T-cell (primary cell): ENCODE measurements around the gene PNO1. TPM values are rescaled to one million over a fixed set of nuclear protein-coding genes. Genes with fewer than 3 reads are reported as not detected.
"Not testable (repeated sequence)": the region's sequence is repeated elsewhere in the genome, so short reads cannot be mapped to it uniquely, and the experiment has no call there.

Source experiments
- ATAC-seq, 4 experiments: fragments of 200-7000 bp in 3 of 4; fragments of 150-1000 bp in 1 of 4; cut with Tn5 transposase; replicated peaks in 1 of 4; 1 replicate in 3 of 4; 2 replicates in 1 of 4; pipeline ENCODE4 v1.10.0; 2021; ENCODE audit warnings: moderate library complexity in 3 of 4, mild to moderate bottlenecking in 2 of 4, moderate number of reproducible peaks in 1 of 4
- CTCF ChIA-PET, 2 donors: fragments of 300-600 bp; sonication (Branson Sonifier 250); formaldehyde crosslinking; loops; one replicate each; lab custom pipeline; 2022; ENCODE audit warnings: antibody characterized with exemption in 2 of 2; lab: Charles Lee
- POLR2A ChIA-PET, 2 donors: fragments of 300-600 bp; sonication (Branson Sonifier 250); formaldehyde crosslinking; loops; one replicate each; lab custom pipeline; 2022; ENCODE audit warnings: antibody characterized with exemption in 2 of 2; lab: Charles Lee
- DNase-seq, 35 experiments: peaks; one replicate each; pipeline versions ENCODE4 v3.0.0 to v3.0.0-alpha.2; 2013 to 2023
- H3K27ac ChIP-seq: one replicate; pipeline ENCODE4 v1.5.1; 2013; ENCODE audit warnings: low read length
- H3K27me3 ChIP-seq, 2 experiments: replicated peaks in 1 of 2; 1 replicate in 1 of 2; 2 replicates in 1 of 2; pipeline versions ENCODE4 v1.6.1 to v1.7.0; 2013; ENCODE audit warnings: low read length in 1 of 2, mixed read lengths in 1 of 2; ENCODE audit not compliant: control insufficient read depth in 2 of 2, insufficient read depth in 2 of 2; ENCODE audit errors: extremely low read depth in 1 of 2
- H3K36me3 ChIP-seq, 2 donors: 1 replicate in 1 of 2; 2 replicates in 1 of 2; pipeline versions ENCODE4 v1.6.1 to v1.7.0; 2013; ENCODE audit warnings: low read length in 1 of 2; ENCODE audit not compliant: control insufficient read depth in 2 of 2, insufficient read depth in 1 of 2; ENCODE audit errors: extremely low read depth in 1 of 2
- H3K4me1 ChIP-seq, 2 experiments: 1 replicate in 1 of 2; 2 replicates in 1 of 2; pipeline versions ENCODE4 v1.6.1 to v1.7.0; 2013; ENCODE audit warnings: low read length in 2 of 2, mixed read lengths in 1 of 2; ENCODE audit not compliant: insufficient read depth in 2 of 2, control insufficient read depth in 1 of 2; ENCODE audit errors: extremely low read depth in 1 of 2
- H3K4me3 ChIP-seq, 2 donors: 1 replicate in 1 of 2; 2 replicates in 1 of 2; pipeline versions ENCODE4 v1.5.1 to v1.7.0; 2013; ENCODE audit warnings: mild to moderate bottlenecking in 2 of 2, low read length in 1 of 2, moderate library complexity in 1 of 2; ENCODE audit not compliant: control insufficient read depth in 1 of 2; ENCODE audit errors: extremely low read depth in 1 of 2
- H3K9me3 ChIP-seq: 2 replicates; pipeline ENCODE4 v1.7.0; 2013
- H3K27ac Mint-ChIP-seq, 2 donors: one replicate each; pipeline ENCODE4 v1.8.0; 2020 to 2021; ENCODE audit warnings: mild to moderate bottlenecking in 2 of 2, mixed read lengths in 2 of 2
- H3K27me3 Mint-ChIP-seq, 2 donors: one replicate each; pipeline ENCODE4 v1.8.0; 2021 to 2022; ENCODE audit warnings: mixed read lengths in 2 of 2
- H3K36me3 Mint-ChIP-seq: one replicate; pipeline ENCODE4 v1.8.0; 2021; ENCODE audit warnings: mixed read lengths
- H3K4me1 Mint-ChIP-seq, 3 donors: one replicate each; pipeline ENCODE4 v1.8.0; 2020 to 2022; ENCODE audit warnings: mixed read lengths in 3 of 3, mild to moderate bottlenecking in 1 of 3
- H3K4me3 Mint-ChIP-seq, 3 donors: one replicate each; pipeline ENCODE4 v1.8.0; 2020 to 2022; ENCODE audit warnings: mild to moderate bottlenecking in 3 of 3, mixed read lengths in 3 of 3, moderate library complexity in 3 of 3
- H3K9me3 Mint-ChIP-seq, 3 donors: one replicate each; pipeline ENCODE4 v1.8.0; 2020 to 2022; ENCODE audit warnings: mixed read lengths in 3 of 3
- WGBS: methylation state at CpG from one replicate; pipeline ENCODE4 v1.1.5; 2013; ENCODE audit warnings: missing lambda C conversion rate; ENCODE audit not compliant: insufficient coverage; 5-methylcytosine and 5-hydroxymethylcytosine counted together
- total RNA-seq, 35 experiments: library from RNA in 6 of 35; stranded (reverse) in 6 of 35; fragments of 120-200 nt in 1 of 35; gene quantifications; one replicate each; pipeline versions ENCODE4 v1.2.1 to v1.2.4 and lab custom pipeline; 2013 to 2026

The PNO1 gene
- total RNA-seq (10 to 100 TPM in 4 of 5 donors, 1 to 10 TPM in 1; 9.9 to 26.5 (median 13.1) TPM), total RNA-seq (lab: John Stamatoyannopoulos, UW) (16.1 to 326 (median 50.1) reads per million in 29 experiments)
- 13.5 TPM for total RNA-seq (2013)

DNA sequence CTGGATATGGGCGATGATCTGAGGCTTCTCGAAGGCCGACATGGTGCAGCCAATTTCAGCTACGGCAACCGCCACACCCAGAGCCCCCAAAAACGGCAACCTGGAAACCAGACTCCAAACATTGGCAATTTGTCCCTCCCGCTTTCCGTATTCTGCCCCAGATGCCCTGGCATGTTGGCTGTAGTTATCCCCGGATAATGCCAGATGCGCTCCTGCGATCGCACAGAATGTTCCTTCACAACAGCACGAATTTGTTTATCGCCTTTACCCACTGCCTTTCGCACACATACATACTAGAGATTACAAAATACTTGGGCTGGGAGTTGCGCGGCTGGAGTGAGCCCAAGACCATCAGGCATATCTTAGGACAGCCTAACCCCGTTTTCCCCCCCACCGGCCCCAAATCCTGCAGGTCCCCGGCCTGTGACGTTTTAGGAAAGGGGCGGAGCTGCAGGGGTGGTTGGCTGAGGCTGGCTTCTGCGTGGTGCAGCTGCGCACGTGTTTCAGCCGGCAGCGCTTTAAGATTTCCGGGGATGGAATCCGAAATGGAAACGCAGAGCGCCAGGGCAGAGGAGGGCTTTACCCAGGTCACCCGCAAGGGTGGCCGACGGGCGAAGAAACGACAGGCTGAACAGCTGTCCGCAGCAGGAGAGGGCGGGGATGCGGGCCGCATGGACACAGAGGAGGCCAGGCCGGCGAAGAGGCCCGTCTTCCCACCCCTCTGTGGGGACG, at the start of gene PNO1:
Gene PNO1, plus strand, starts transcription at position 487 of the 732 bp plus-strand sequence. Its CDS starts 47 bp downstream, at position 534.
- POLR2A ChIA-PET, result interaction anchor here in 1 of 2 donors (0.6 to 1.0 kb wide), 3 partner anchors 38 to 122 kb away, joined by 3 read pairs; partner anchors contain the start of gene C1D
- Histone ChIP-seq H3K27ac (peak within 1 kb of the TSS; percentile 91), H3K4me3 (peak within 1 kb of the TSS; percentile 68 to 94), H3K9me3 (no peaks in the 10 kb centered on the region), H3K4me1 (peaks cover 20 to 36% of the 10 kb centered on the region in 2 experiments), H3K36me3 (peaks cover 0 to 21% of the 10 kb centered on the region in 2 donors), H3K27me3 (no peaks in the 10 kb centered on the region)
- H3K36me3 Mint-ChIP-seq, result peaks cover 24% of the 10 kb centered on the region
- peak within 1 kb of the TSS; percentile 96 to 97 (median 97) for H3K4me3 Mint-ChIP-seq
- ATAC-seq, result peak; percentile 94 to 97 (median 94)
- under 1% methylated on average over 31 of the region's 44 CpGs for WGBS
- peak within 1 kb of the TSS; percentile 99 to 100 for H3K27ac Mint-ChIP-seq
- no peaks in the 10 kb centered on the region for H3K9me3 Mint-ChIP-seq
- peaks cover 55 to 60% (median 58%) of the 10 kb centered on the region in 3 donors for H3K4me1 Mint-ChIP-seq
- peak; percentile 92 to 99 (median 97) for DNase-seq
- CTCF ChIA-PET, result interaction anchor here in 1 of 2 donors (0.6 to 1.9 kb wide), 7 partner anchors 27 to 767 kb away, joined by 3 to 6 read pairs (median 3); partner anchors contain the start of gene C1D
- no peaks in the 10 kb centered on the region for H3K27me3 Mint-ChIP-seq

DNA sequence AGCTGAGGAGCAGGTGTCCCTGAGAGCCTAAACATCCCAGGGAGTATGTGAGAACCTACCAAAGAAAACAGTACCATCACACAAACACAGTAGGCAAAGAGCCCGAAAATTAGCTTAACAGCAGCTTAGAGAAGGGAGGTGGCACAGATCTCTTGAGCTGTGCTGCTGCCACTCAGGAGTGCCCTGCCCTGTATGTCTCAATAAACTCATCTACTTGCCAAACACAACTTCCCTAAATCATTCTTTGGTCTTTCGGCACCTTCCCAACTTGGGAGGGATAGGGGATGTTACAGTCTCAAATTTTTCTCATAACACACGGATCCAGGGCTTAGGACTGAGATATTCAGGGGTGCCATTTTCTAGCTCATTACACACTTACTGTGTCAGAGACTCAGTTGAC, 49.6 kb upstream of the PNO1 start:
- H3K4me3 ChIP-seq, result no peak overlapping the region
- no peaks in the 10 kb centered on the region for H3K27me3 ChIP-seq
- Mint-ChIP-seq H3K9me3 (peaks cover 10 to 19% (median 17%) of the 10 kb centered on the region in 3 donors), H3K27ac (no peak overlapping the region), H3K4me3 (no peak overlapping the region), H3K36me3 (peaks cover 10% of the 10 kb centered on the region), H3K27me3 (no peaks in the 10 kb centered on the region), H3K4me1 (no peaks in the 10 kb centered on the region)
- no peak for DNase-seq
- H3K27ac ChIP-seq, result no peak overlapping the region
- ATAC-seq, result no peak
- WGBS, result no CpG with 5 or more reads among the region's 3 CpGs
- ChIA-PET CTCF (no interaction called here), POLR2A (no interaction called here)
- H3K9me3 ChIP-seq, result no peaks in the 10 kb centered on the region
- H3K4me1 ChIP-seq, result no peaks in the 10 kb centered on the region
- H3K36me3 ChIP-seq, result no peaks in the 10 kb centered on the region

DNA sequence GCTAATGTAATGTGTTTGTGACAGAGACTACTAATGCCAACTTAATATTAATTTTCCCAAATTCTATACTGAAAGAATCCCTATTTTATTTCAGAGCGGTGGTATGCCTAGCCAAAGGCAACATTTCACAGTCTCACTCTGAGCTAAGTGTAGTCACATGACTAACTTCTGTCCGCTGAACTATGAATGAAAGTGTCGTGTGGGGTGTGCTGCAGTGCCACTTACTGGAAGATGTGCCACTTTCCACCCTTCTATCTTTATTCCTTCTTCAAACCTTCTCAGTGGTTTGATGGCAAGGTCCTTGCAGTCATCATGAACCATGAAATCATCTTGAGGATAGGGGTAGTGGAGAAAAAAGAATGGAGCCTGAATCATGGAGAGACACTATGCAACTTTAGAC, 47.6 kb upstream of the PNO1 start:
- WGBS, result no CpG with 5 or more reads among the region's 3 CpGs

DNA sequence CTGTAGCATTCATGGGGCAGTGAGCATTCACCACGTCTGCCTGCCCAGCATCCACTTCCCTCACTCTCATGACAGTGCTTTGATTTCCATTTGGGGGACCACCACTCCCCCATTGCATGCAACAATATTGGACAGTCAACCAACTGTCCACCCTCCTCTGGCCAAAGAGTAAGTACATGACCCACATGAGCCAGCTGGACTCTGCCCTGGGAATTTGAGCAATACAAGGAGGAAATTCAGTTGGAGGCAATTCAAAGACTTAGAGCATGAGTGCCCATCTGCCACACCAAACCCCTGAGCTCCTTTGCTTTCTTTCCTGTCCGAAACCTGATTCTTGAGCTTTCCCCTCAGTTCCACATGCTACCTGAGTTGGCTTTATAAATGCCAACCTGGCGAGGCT, 41.7 kb upstream of the PNO1 start:
- ChIA-PET POLR2A (no interaction called here), CTCF (no interaction called here)
- WGBS, result 70% methylated on average over 3 of the region's 3 CpGs
- no peaks in the 10 kb centered on the region for H3K9me3 ChIP-seq
- peaks cover 0 to 3% of the 10 kb centered on the region in 2 experiments for H3K4me1 ChIP-seq
- H3K27me3 Mint-ChIP-seq, result no peaks in the 10 kb centered on the region
- ATAC-seq (no peak), DNase-seq (no peak)
- peaks cover 0 to 2% (median 0%) of the 10 kb centered on the region in 3 donors for H3K4me1 Mint-ChIP-seq
- H3K36me3 ChIP-seq, result no peaks in the 10 kb centered on the region
- no peaks in the 10 kb centered on the region for H3K27me3 ChIP-seq
- H3K36me3 Mint-ChIP-seq, result no peaks in the 10 kb centered on the region
- H3K9me3 Mint-ChIP-seq, result no peaks in the 10 kb centered on the region
- no peak overlapping the region for H3K27ac ChIP-seq
- H3K27ac Mint-ChIP-seq, result no peak overlapping the region
- H3K4me3 ChIP-seq, result no peak overlapping the region
- H3K4me3 Mint-ChIP-seq, result no peak overlapping the region

More for the DNA sequence above, 47.6 kb upstream of the PNO1 start:
- Histone ChIP-seq H3K4me3 (no peak overlapping the region), H3K36me3 (no peaks in the 10 kb centered on the region), H3K4me1 (no peaks in the 10 kb centered on the region), H3K27me3 (no peaks in the 10 kb centered on the region), H3K9me3 (no peaks in the 10 kb centered on the region), H3K27ac (no peak overlapping the region)
- Mint-ChIP-seq H3K9me3 (peaks cover 10 to 14% (median 14%) of the 10 kb centered on the region in 3 donors), H3K4me1 (no peaks in the 10 kb centered on the region), H3K36me3 (peaks cover 10% of the 10 kb centered on the region), H3K4me3 (no peak overlapping the region), H3K27me3 (no peaks in the 10 kb centered on the region), H3K27ac (no peak overlapping the region)
- CTCF ChIA-PET, result no interaction called here
- ATAC-seq, result no peak
- POLR2A ChIA-PET, result no interaction called here
- DNase-seq, result no peak

DNA sequence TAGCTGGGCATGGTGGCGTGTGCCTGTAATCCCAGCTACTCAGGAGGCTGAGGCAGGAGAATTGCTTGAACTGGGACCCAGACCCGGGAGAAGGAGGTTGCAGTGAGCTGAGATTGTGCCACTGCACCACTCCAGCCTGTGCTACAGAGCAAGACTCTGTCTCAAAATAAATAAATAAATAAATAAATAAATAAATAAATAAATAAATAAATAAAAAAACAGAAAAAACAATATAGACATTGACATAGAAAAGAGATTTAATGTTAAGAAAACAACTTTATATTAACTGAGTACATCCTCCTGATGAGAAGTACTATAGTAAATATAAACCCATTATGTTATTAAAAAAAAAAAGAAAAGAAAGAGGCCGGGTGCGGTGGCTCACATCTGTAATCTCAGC, 39.8 kb upstream of the PNO1 start:
- H3K9me3 Mint-ChIP-seq, H3K4me1 ChIP-seq, H3K27me3 ChIP-seq, H3K36me3 Mint-ChIP-seq, H3K4me3 Mint-ChIP-seq, ATAC-seq, H3K36me3 ChIP-seq, DNase-seq, H3K27me3 Mint-ChIP-seq, H3K9me3 ChIP-seq, H3K27ac Mint-ChIP-seq, H3K4me3 ChIP-seq, H3K27ac ChIP-seq, POLR2A ChIA-PET: not testable (repeated sequence)
- peaks cover 0 to 12% (median 6%) of the 10 kb centered on the region in 3 donors for H3K4me1 Mint-ChIP-seq
- CTCF ChIA-PET, result interaction anchor here (0.6 to 0.7 kb wide), 2 partner anchors 21 to 237 kb away, joined by 3 to 4 read pairs; no protein-coding TSS in a partner anchor
- WGBS, result no CpG with 5 or more reads among the region's 4 CpGs

DNA sequence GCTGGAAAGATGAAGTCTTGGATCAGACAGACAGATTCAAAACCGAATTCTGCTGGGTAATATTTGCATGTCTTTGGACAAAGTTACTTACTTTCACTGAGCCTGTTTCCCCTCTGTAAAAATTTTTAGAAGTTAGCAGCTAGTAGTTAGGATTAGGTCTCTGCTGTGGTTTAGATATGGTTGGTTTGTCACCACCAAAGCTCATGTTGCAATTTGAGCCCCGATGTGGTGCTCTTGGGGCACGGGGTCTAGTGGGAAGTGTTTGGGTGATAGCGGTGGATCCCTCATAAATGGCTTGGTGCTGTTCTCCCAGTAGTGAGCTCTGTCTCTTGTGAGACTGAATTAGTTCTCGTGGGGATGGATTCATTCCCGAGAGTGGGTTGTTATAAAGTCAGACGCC, 38.9 kb upstream of the PNO1 start:
- Mint-ChIP-seq H3K27ac (no peak overlapping the region), H3K36me3 (no peaks in the 10 kb centered on the region), H3K4me3 (no peak overlapping the region), H3K27me3 (no peaks in the 10 kb centered on the region), H3K4me1 (peaks cover 0 to 12% (median 6%) of the 10 kb centered on the region in 3 donors), H3K9me3 (no peaks in the 10 kb centered on the region)
- no peak for DNase-seq
- H3K27me3 ChIP-seq, result no peaks in the 10 kb centered on the region
- no peaks in the 10 kb centered on the region for H3K36me3 ChIP-seq
- H3K4me1 ChIP-seq, result peaks cover 0 to 9% of the 10 kb centered on the region in 2 experiments
- no peaks in the 10 kb centered on the region for H3K9me3 ChIP-seq
- POLR2A ChIA-PET, result no interaction called here
- no peak overlapping the region for H3K27ac ChIP-seq
- CTCF ChIA-PET, result no interaction called here
- no peak for ATAC-seq
- no peak overlapping the region for H3K4me3 ChIP-seq
- 90% methylated on average over 2 of the region's 7 CpGs for WGBS
